Left lung (tissue), 10 donors: ENCODE data around the gene UBL4A. TPM values are rescaled to one million over a fixed set of nuclear protein-coding genes. Genes with fewer than 3 reads are reported as not detected.

Source experiments
- ATAC-seq: fragments of 200-7000 bp; cut with Tn5 transposase; one replicate; pipeline ENCODE4 v1.9.1; 2020; ENCODE audit warnings: moderate library complexity
- DNase-seq, 4 donors: peaks; one replicate each; pipeline ENCODE4 v3.0.0-alpha.2; 2013 to 2020
- H3K27ac ChIP-seq, 2 donors: fragments of 200-600 bp; sonication (generic) in 1 of 2; one replicate each; pipeline versions ENCODE4 v1.5.0 to v1.8.0; 2020 to 2021
- H3K27me3 ChIP-seq, 2 donors: fragments of 200-600 bp; sonication (generic) in 1 of 2; one replicate each; pipeline versions ENCODE4 v1.5.0 to v1.8.0; 2020 to 2021
- H3K36me3 ChIP-seq, 2 donors: fragments of 200-600 bp; sonication (generic) in 1 of 2; one replicate each; pipeline versions ENCODE4 v1.5.0 to v1.8.0; 2020 to 2021
- H3K4me1 ChIP-seq, 2 donors: fragments of 200-600 bp; one replicate each; pipeline ENCODE4 v1.8.0; 2021
- H3K4me3 ChIP-seq, 2 donors: fragments of 200-600 bp; sonication (generic) in 1 of 2; one replicate each; pipeline versions ENCODE4 v1.5.0 to v1.8.0; 2020 to 2021; ENCODE audit warnings: mild to moderate bottlenecking in 1 of 2
- H3K9me3 ChIP-seq, 2 donors: fragments of 200-600 bp; sonication (generic) in 1 of 2; one replicate each; pipeline versions ENCODE4 v1.5.0 to v1.8.0; 2020 to 2021
- intact Hi-C, 2 donors: fragments of 100-400 bp; cut with DNase I; formaldehyde crosslinking; loops; one replicate each; pipeline versions ENCODE4 v1.11.2 to v1.14.2; 2022
- polyA plus RNA-seq, 6 donors: library from polyadenylated mRNA; unstranded; fragments of 120-200 nt; gene quantifications; one replicate each; pipeline ENCODE4 v1.2.1, GENCODE V29; 2013; ENCODE audit not compliant: insufficient read length in 6 of 6
- total RNA-seq, 2 donors: library from RNA; stranded (reverse); fragmentation: NEBNext Ultra II Directional; extraction: Animal tissue kit (Norgen Biotek cat#: 25700); gene quantifications; one replicate each; pipeline ENCODE4 v1.2.1, GENCODE V29; 2021
- TF ChIP-seq, protein P1 (sequence below), 2 donors: fragments of 200-600 bp; sonication (generic) in 1 of 2; IDR thresholded peaks; one replicate each; pipeline versions ENCODE4 v1.5.0 to v1.8.0; 2021; ENCODE audit warnings: antibody characterized with exemption in 2 of 2
- donor health status: DM: no; HTN: yes; CAD: no.
- donor health status: DM: no; HTN: no; CAD: no.

UBL4A gene
- total and polyA plus RNA-seq, 8 donors: 24.7 to 37.9 (median 29.1) TPM

DNA sequence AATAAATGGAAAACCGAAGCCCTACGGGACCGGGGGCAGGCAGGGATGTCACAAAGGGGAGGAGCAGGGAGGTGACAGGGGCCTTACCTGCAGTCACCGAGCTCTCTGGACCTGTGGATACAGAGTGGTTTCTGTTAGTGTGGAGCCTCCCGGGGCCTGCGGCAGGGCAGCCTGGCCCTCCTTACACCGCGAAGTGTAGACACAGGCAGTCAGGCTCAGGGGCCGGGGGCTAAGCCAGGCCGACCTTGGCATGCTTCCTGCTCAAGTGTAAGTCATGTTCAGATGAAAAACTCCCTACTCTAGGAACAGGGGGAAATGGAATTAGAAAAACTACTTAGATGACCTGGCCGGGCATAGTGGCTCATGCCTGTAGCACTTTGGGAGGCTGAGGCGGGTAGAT, 25.3 kb upstream of the UBL4A start:
- H3K27ac ChIP-seq: no peak overlapping the region
- intact Hi-C loops: no loop called here
- no peaks in the 10 kb centered on the region for H3K27me3 ChIP-seq
- DNase-seq (no peak), ATAC-seq (no peak)
- peaks cover 0 to 14% of the 10 kb centered on the region in 2 donors for H3K36me3 ChIP-seq
- no peak overlapping the region for H3K4me3 ChIP-seq
- no peaks in the 10 kb centered on the region for H3K9me3 ChIP-seq
- peaks cover 0 to 5% of the 10 kb centered on the region in 2 donors for H3K4me1 ChIP-seq
- TF ChIP-seq, protein P1, sequence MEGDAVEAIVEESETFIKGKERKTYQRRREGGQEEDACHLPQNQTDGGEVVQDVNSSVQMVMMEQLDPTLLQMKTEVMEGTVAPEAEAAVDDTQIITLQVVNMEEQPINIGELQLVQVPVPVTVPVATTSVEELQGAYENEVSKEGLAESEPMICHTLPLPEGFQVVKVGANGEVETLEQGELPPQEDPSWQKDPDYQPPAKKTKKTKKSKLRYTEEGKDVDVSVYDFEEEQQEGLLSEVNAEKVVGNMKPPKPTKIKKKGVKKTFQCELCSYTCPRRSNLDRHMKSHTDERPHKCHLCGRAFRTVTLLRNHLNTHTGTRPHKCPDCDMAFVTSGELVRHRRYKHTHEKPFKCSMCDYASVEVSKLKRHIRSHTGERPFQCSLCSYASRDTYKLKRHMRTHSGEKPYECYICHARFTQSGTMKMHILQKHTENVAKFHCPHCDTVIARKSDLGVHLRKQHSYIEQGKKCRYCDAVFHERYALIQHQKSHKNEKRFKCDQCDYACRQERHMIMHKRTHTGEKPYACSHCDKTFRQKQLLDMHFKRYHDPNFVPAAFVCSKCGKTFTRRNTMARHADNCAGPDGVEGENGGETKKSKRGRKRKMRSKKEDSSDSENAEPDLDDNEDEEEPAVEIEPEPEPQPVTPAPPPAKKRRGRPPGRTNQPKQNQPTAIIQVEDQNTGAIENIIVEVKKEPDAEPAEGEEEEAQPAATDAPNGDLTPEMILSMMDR (IDR thresholded peaks at IDR 0.05): no peak

DNA sequence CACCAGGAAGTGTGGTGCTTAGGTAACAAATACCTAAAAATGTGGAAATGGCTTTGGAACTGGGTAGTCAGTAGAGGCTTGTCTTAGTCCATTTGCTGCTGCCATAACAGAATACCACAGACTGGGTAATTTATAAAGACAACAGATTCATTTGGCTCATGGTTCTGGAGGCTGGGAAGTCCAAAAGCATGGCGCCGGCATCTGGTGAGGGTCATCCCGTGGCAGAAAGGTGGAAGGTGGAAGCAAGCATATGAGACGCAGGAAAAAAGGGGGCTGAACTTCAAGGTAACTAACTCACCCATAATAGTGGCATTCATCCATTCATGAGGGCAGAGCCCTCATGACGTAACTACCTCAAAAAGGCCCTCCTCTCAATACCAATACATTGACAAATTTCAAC, 23.0 kb upstream of the UBL4A start:
- H3K27me3 ChIP-seq: no peaks in the 10 kb centered on the region
- peaks cover 0 to 29% of the 10 kb centered on the region in 2 donors for H3K36me3 ChIP-seq
- H3K4me3 ChIP-seq: no peak overlapping the region
- no peak overlapping the region for H3K27ac ChIP-seq
- H3K9me3 ChIP-seq: no peaks in the 10 kb centered on the region
- no peak for ATAC-seq
- H3K4me1 ChIP-seq: no peaks in the 10 kb centered on the region
- intact Hi-C loops: no loop called here
- TF ChIP-seq, protein P1 (IDR thresholded peaks at IDR 0.05): no peak
- DNase-seq: no peak

DNA sequence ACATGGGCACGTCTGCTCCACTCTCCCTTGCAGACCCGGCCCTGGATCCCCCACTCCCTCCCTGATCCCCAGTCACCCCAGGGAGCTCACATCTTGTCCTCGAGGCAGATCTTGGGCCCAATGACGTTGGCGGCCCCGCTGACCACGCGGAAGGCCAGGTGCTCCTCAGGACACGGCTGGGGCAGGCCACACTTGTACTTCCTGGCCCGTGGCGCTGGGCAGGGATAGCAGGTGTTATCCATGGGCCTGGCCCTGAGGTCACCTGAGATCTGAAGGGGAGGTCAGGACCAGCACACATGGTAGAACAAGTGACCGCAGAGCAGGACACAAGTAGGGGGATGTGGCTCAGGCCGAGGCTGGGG, 21.9 kb upstream of the UBL4A start:
- no peaks in the 10 kb centered on the region for H3K9me3 ChIP-seq
- no peaks in the 10 kb centered on the region for H3K4me1 ChIP-seq
- intact Hi-C loops: no loop called here
- H3K36me3 ChIP-seq: peaks cover 0 to 29% of the 10 kb centered on the region in 2 donors
- no peak overlapping the region for H3K4me3 ChIP-seq
- TF ChIP-seq, protein P1 (IDR thresholded peaks at IDR 0.05): no peak
- H3K27me3 ChIP-seq: no peaks in the 10 kb centered on the region
- ATAC-seq (no peak), DNase-seq (no peak)
- no peak overlapping the region for H3K27ac ChIP-seq

DNA sequence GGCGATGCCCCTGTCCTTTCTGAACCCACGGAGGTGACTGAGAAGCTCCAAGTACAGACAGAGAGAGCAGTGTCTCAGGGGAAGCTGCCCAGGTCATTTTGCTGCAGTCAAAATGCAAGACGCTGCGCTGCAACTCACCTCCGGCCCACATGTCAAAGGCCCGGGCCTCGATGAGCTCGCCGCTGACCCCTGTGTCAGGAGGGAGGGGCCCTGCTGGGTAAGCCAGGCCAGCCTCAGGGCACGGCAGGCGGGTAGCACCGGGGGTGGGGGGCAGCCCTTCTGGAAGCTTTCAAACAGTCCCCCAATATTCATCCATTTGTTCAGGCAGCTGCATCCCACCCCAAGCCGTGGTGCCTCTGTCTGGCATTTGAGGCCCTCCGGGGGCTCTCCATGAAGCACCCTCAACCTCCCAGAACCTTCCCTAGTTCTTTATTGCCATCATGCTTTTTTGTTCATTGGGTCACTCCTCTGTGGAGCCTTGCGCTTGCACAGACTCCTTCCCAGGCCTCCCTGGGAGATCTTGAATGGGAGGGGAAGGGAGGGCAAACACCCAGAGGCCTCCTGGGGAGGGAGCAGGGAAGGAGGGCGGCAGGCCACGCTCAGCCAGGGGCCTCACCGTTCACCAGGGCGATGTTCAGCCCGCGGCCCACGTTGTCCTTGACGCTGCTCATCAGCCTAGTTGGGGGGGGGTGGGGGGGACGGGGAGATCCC, 21.4 kb upstream of the UBL4A start:
- Histone ChIP-seq H3K9me3 (no peaks in the 10 kb centered on the region), H3K4me1 (no peaks in the 10 kb centered on the region), H3K36me3 (peaks cover 0 to 29% of the 10 kb centered on the region in 2 donors), H3K4me3 (no peak overlapping the region), H3K27me3 (no peaks in the 10 kb centered on the region), H3K27ac (no peak overlapping the region)
- ATAC-seq (no peak), DNase-seq (no peak)
- intact Hi-C loops: no loop called here
- TF ChIP-seq, protein P1 (IDR thresholded peaks at IDR 0.05): no peak

DNA sequence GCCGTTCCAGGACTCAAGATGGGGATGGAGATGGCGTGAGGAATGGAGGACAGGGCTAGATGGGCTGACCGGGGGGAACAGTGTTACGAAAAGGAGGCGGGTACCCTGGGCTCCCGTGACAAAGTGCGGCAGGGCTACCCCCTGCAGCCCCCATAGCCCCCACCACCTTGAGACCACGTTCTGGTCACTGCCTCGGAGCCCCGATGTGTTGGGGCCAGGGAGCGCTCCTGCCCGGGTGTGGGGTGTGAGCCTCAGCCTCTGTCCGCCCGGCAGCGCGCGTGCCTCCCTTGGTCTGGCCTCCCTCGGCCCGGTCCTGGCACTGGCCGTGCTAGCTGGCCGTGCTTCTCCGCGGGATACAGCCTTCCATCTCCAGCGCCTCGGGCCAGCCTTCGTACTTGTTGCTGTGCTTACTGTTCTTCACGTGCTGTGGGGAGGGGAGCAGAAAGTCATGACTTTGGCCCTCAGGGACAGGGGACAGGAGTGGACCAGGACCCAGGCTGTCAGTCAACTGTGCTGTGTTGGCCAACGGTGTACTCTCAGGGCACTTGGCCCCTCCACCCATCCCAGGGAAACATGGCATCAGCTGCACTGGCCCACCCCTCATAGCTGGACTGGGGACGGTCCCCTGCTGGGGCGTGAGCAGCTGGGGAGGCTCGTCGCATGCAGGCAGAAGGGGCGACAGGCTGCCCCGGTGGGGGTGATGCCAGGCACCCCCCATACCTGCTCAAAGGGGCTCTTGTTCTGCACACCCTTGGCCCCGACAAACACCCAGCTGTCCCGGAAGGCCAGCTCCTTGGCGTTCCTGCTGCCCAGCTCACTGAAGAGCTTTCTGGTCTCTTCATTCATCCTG, 20.3 kb upstream of the UBL4A start:
- no peak overlapping the region for H3K27ac ChIP-seq
- ATAC-seq: no peak
- H3K9me3 ChIP-seq: no peaks in the 10 kb centered on the region
- H3K36me3 ChIP-seq: peaks cover 0 to 29% of the 10 kb centered on the region in 2 donors
- H3K4me1 ChIP-seq: no peaks in the 10 kb centered on the region
- DNase-seq: no peak
- no peak overlapping the region for H3K4me3 ChIP-seq
- TF ChIP-seq, protein P1 (IDR thresholded peaks at IDR 0.05): no peak
- intact Hi-C loops: no loop called here
- no peaks in the 10 kb centered on the region for H3K27me3 ChIP-seq
